Peyer's patch (tissue), 4 donors: ENCODE measurements around the gene SIDT2.

Experiments used
- POLR2A ChIP-seq, 2 donors: fragments of 450-650 bp; IDR thresholded peaks; one replicate each; pipeline ENCODE4 v1.5.1; 2017; ENCODE audit warnings: antibody characterized with exemption in 2 of 2, mild to moderate bottlenecking in 2 of 2, moderate library complexity in 2 of 2
- TF ChIP-seq, protein P1 (sequence below), 6 experiments: fragments of 450-650 bp in 4 of 6; fragments of 200-600 bp in 2 of 6; sonication (generic) in 1 of 6; IDR thresholded peaks; one replicate each; pipeline ENCODE4 v1.5.1; 2017 to 2019; ENCODE audit warnings: antibody characterized with exemption in 6 of 6, mild to moderate bottlenecking in 3 of 6, moderate library complexity in 1 of 6

- TF ChIP-seq, protein P1, sequence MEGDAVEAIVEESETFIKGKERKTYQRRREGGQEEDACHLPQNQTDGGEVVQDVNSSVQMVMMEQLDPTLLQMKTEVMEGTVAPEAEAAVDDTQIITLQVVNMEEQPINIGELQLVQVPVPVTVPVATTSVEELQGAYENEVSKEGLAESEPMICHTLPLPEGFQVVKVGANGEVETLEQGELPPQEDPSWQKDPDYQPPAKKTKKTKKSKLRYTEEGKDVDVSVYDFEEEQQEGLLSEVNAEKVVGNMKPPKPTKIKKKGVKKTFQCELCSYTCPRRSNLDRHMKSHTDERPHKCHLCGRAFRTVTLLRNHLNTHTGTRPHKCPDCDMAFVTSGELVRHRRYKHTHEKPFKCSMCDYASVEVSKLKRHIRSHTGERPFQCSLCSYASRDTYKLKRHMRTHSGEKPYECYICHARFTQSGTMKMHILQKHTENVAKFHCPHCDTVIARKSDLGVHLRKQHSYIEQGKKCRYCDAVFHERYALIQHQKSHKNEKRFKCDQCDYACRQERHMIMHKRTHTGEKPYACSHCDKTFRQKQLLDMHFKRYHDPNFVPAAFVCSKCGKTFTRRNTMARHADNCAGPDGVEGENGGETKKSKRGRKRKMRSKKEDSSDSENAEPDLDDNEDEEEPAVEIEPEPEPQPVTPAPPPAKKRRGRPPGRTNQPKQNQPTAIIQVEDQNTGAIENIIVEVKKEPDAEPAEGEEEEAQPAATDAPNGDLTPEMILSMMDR (IDR thresholded peaks at IDR 0.05) = no peak
- no peak for TF ChIP-seq POLR2A (IDR thresholded peaks at IDR 0.05)
Measured at GRCh38 chr11:117177534-117178209, 871 bp upstream of the SIDT2 start.
